Activated naive CD4-positive, alpha-beta T cell treated with anti-CD3 and anti-CD28 coated beads, Interleukin-2, amount 50 U/mL, for 72 hours (primary cell): Measurements from ENCODE around the gene IRGC. TPM values are rescaled to one million over a fixed set of nuclear protein-coding genes. Genes with fewer than 3 reads are reported as not detected.

Source experiments
- ATAC-seq, 2 donors: fragments of 150-1000 bp; cut with Tn5 transposase; 2 replicates each; pipeline ENCODE4 v1.10.0; 2021; ENCODE audit warnings: mild to moderate bottlenecking in 2 of 2, moderate library complexity in 2 of 2
- DNase-seq, 2 donors: peaks; one replicate each; pipeline ENCODE4 v3.0.0; 2021 to 2022; ENCODE audit warnings: low spot score in 2 of 2
- H3K27ac Mint-ChIP-seq, 2 donors: one replicate each; pipeline ENCODE4 v1.8.0; 2022; ENCODE audit warnings: mild to moderate bottlenecking in 2 of 2, mixed read lengths in 2 of 2
- H3K36me3 Mint-ChIP-seq, 2 donors: one replicate each; pipeline ENCODE4 v1.8.0; 2022; ENCODE audit warnings: mixed read lengths in 2 of 2
- H3K9me3 Mint-ChIP-seq, 2 donors: one replicate each; pipeline ENCODE4 v1.8.0; 2022; ENCODE audit warnings: mixed read lengths in 2 of 2
- total RNA-seq, 2 donors: library from RNA; stranded (reverse); gene quantifications; one replicate each; pipeline ENCODE4 v1.2.3, GENCODE V29; 2022

Gene IRGC
- total RNA-seq, 2 donors from 2014 or later, result not detected

GRCh38 chr19:43735013-43735412, 19.1 kb downstream of the IRGC start:
- no peak for DNase-seq
- Mint-ChIP-seq H3K27ac (peak overlapping the region in 1 of 2 donors; percentile 40), H3K9me3 (no peaks in the 10 kb centered on the region), H3K36me3 (peaks cover 15 to 18% of the 10 kb centered on the region in 2 donors)
- ATAC-seq, result no peak

GRCh38 chr19:43735957-43736356, 20.1 kb downstream of the IRGC start:
- ATAC-seq (no peak), DNase-seq (no peak)
- Mint-ChIP-seq H3K27ac (peak overlapping the region in 1 of 2 donors; percentile 4), H3K36me3 (peaks cover 13 to 15% of the 10 kb centered on the region in 2 donors), H3K9me3 (no peaks in the 10 kb centered on the region)

GRCh38 chr19:43738780-43739211, 22.9 kb downstream of the IRGC start:
- H3K27ac Mint-ChIP-seq, result peak overlapping the region; percentile 2 to 23
- DNase-seq, result no peak
- H3K36me3 Mint-ChIP-seq, result peaks cover 15% of the 10 kb centered on the region in 2 donors
- peak in 1 of 2 donors; percentile 50 for ATAC-seq
- H3K9me3 Mint-ChIP-seq, result no peaks in the 10 kb centered on the region

GRCh38 chr19:43739439-43740235, 23.8 kb downstream of the IRGC start:
- DNase-seq, result no peak
- Mint-ChIP-seq H3K27ac (peak overlapping the region; percentile 2 to 38), H3K9me3 (no peaks in the 10 kb centered on the region), H3K36me3 (peaks cover 21 to 24% of the 10 kb centered on the region in 2 donors)
- ATAC-seq, result no peak

GRCh38 chr19:43741075-43741825, 25.4 kb downstream of the IRGC start:
- H3K27ac Mint-ChIP-seq, result peak overlapping the region in 1 of 2 donors; percentile 45
- H3K9me3 Mint-ChIP-seq, result no peaks in the 10 kb centered on the region
- DNase-seq (no peak), ATAC-seq (no peak)
- H3K36me3 Mint-ChIP-seq, result peaks cover 16 to 29% of the 10 kb centered on the region in 2 donors

GRCh38 chr19:43743059-43743458, 27.2 kb downstream of the IRGC start:
- DNase-seq, result no peak
- ATAC-seq, result no peak
- H3K27ac Mint-ChIP-seq, result peak overlapping the region in 1 of 2 donors; percentile 44
- H3K36me3 Mint-ChIP-seq, result peaks cover 18 to 29% of the 10 kb centered on the region in 2 donors
- H3K9me3 Mint-ChIP-seq, result no peaks in the 10 kb centered on the region

GRCh38 chr19:43747557-43748204, 31.8 kb downstream of the IRGC start:
- peak in 1 of 2 donors; percentile 32 for ATAC-seq
- peak overlapping the region in 1 of 2 donors; percentile 47 for H3K27ac Mint-ChIP-seq
- no peak for DNase-seq
- H3K36me3 Mint-ChIP-seq, result peaks cover 41 to 50% of the 10 kb centered on the region in 2 donors
- no peaks in the 10 kb centered on the region for H3K9me3 Mint-ChIP-seq

- peaks cover 46 to 55% of the 10 kb centered on the region in 2 donors for H3K36me3 Mint-ChIP-seq
- peak overlapping the region; percentile 47 to 90 for H3K27ac Mint-ChIP-seq
- ATAC-seq, result no peak
- H3K9me3 Mint-ChIP-seq, result no peaks in the 10 kb centered on the region
- no peak for DNase-seq
These were observed 32.3 kb downstream of the IRGC start for GRCh38 chr19:43748205-43748594.

- ATAC-seq (no peak), DNase-seq (no peak)
- Mint-ChIP-seq H3K9me3 (no peaks in the 10 kb centered on the region), H3K36me3 (peaks cover 46 to 55% of the 10 kb centered on the region in 2 donors), H3K27ac (peak overlapping the region; percentile 47 to 90)
These were observed 32.8 kb downstream of the IRGC start for GRCh38 chr19:43748685-43749084.

- H3K27ac Mint-ChIP-seq, result peak overlapping the region; percentile 47 to 90
- H3K9me3 Mint-ChIP-seq, result no peaks in the 10 kb centered on the region
- no peak for DNase-seq
- peaks cover 42 to 53% of the 10 kb centered on the region in 2 donors for H3K36me3 Mint-ChIP-seq
- no peak for ATAC-seq
These were observed 33.3 kb downstream of the IRGC start for GRCh38 chr19:43749152-43749551.

- no peaks in the 10 kb centered on the region for H3K9me3 Mint-ChIP-seq
- ATAC-seq, result no peak
- DNase-seq, result no peak
- peak overlapping the region in 1 of 2 donors; percentile 92 for H3K27ac Mint-ChIP-seq
- peaks cover 37 to 55% of the 10 kb centered on the region in 2 donors for H3K36me3 Mint-ChIP-seq
These were observed 34.0 kb downstream of the IRGC start for GRCh38 chr19:43749898-43750297.

- Mint-ChIP-seq H3K27ac (peak overlapping the region; percentile 30 to 100), H3K36me3 (peaks cover 44 to 73% of the 10 kb centered on the region in 2 donors), H3K9me3 (no peaks in the 10 kb centered on the region)
- no peak for DNase-seq
- ATAC-seq, result no peak
These were observed 35.8 kb downstream of the IRGC start for GRCh38 chr19:43751466-43752220.

- no peak for DNase-seq
- H3K36me3 Mint-ChIP-seq, result peaks cover 45 to 71% of the 10 kb centered on the region in 2 donors
- peak overlapping the region; percentile 30 to 100 for H3K27ac Mint-ChIP-seq
- ATAC-seq, result no peak
- no peaks in the 10 kb centered on the region for H3K9me3 Mint-ChIP-seq
These were observed 36.5 kb downstream of the IRGC start for GRCh38 chr19:43752287-43752875.

- peak overlapping the region; percentile 99 to 100 for H3K27ac Mint-ChIP-seq
- no peak for ATAC-seq
- no peak for DNase-seq
- H3K9me3 Mint-ChIP-seq, result no peaks in the 10 kb centered on the region
- H3K36me3 Mint-ChIP-seq, result peaks cover 39 to 67% of the 10 kb centered on the region in 2 donors
These were observed 38.3 kb downstream of the IRGC start for GRCh38 chr19:43754253-43754502.

GRCh38 chr19:43754503-43755255, 38.8 kb downstream of the IRGC start, which contains the start of gene SMG9:
Gene SMG9 (minus strand): TSS chr19:43754962. CDS start chr19:43750741, 4,221 bp downstream.
- no peaks in the 10 kb centered on the region for H3K9me3 Mint-ChIP-seq
- peaks cover 39 to 66% of the 10 kb centered on the region in 2 donors for H3K36me3 Mint-ChIP-seq
- DNase-seq (peak; percentile 98 to 99), ATAC-seq (peak; percentile 70 to 85)
- H3K27ac Mint-ChIP-seq, result peak within 1 kb of the TSS; percentile 99 to 100
